Mesendoderm (in vitro differentiated cells): ENCODE data around the gene GTSF1L. TPM values are rescaled to one million over a fixed set of nuclear protein-coding genes. Genes with fewer than 3 reads are reported as not detected.

Experiments used
- DNase-seq: peaks from one replicate; pipeline ENCODE4 v3.0.0; 2013
- H2AK5ac ChIP-seq: 2 replicates; pipeline ENCODE4 v1.6.1; 2013; ENCODE audit warnings: low read length, inconsistent platforms
- H2BK120ac ChIP-seq: 2 replicates; pipeline ENCODE4 v1.6.1; 2013; ENCODE audit warnings: low read depth, mild to moderate bottlenecking, low read length, moderate library complexity, mixed read lengths
- H2BK15ac ChIP-seq: replicated peaks from 2 replicates; pipeline ENCODE4 v1.6.1; 2013; ENCODE audit warnings: low read depth, mild to moderate bottlenecking, moderate library complexity
- H2BK5ac ChIP-seq: 2 replicates; pipeline ENCODE4 v1.6.1; 2013; ENCODE audit warnings: low read length, inconsistent platforms
- H3K18ac ChIP-seq: 2 replicates; pipeline ENCODE4 v1.6.1; 2013; ENCODE audit warnings: mild to moderate bottlenecking, low read length, mixed read lengths
- H3K23ac ChIP-seq: one replicate; pipeline ENCODE4 v1.6.1; 2013; ENCODE audit warnings: low read length
- H3K27ac ChIP-seq: 2 replicates; pipeline ENCODE4 v1.5.1; 2013; ENCODE audit warnings: low read depth, mild to moderate bottlenecking, inconsistent platforms, low read length, moderate library complexity
- H3K27me3 ChIP-seq: 2 replicates; pipeline ENCODE4 v1.6.1; 2013; ENCODE audit warnings: low read length, control low read depth, mild to moderate bottlenecking, inconsistent platforms; ENCODE audit not compliant: insufficient read depth, poor library complexity
- H3K36me3 ChIP-seq: 2 replicates; pipeline ENCODE4 v1.6.1; 2013; ENCODE audit warnings: low read length, inconsistent platforms; ENCODE audit not compliant: control insufficient read depth, insufficient read depth
- H3K4ac ChIP-seq: one replicate; pipeline ENCODE4 v1.6.1; 2013; ENCODE audit warnings: low read depth, mild to moderate bottlenecking, low read length, moderate library complexity
- H3K4me1 ChIP-seq: 2 replicates; pipeline ENCODE4 v1.6.1; 2013; ENCODE audit warnings: low read depth, low read length, inconsistent platforms; ENCODE audit not compliant: control insufficient read depth
- H3K4me2 ChIP-seq: 2 replicates; pipeline ENCODE4 v1.6.1; 2013; ENCODE audit warnings: low read length
- H3K4me3 ChIP-seq: 2 replicates; pipeline ENCODE4 v1.5.1; 2013; ENCODE audit warnings: mild to moderate bottlenecking, low read length
- H3K56ac ChIP-seq: one replicate; pipeline ENCODE4 v1.6.1; 2013; ENCODE audit warnings: low read length
- H3K79me1 ChIP-seq: 2 replicates; pipeline ENCODE4 v1.6.1; 2013; ENCODE audit warnings: low read length, inconsistent platforms
- H3K79me2 ChIP-seq: 2 replicates; pipeline ENCODE4 v1.6.1; 2013; ENCODE audit warnings: mild to moderate bottlenecking, low read length; ENCODE audit not compliant: control insufficient read depth, insufficient read depth
- H3K9ac ChIP-seq: 2 replicates; pipeline ENCODE4 v1.6.1; 2013; ENCODE audit warnings: low read length, inconsistent platforms
- H4K5ac ChIP-seq: one replicate; pipeline ENCODE4 v1.6.1; 2013; ENCODE audit warnings: low read length
- H4K8ac ChIP-seq: one replicate; pipeline ENCODE4 v1.6.1; 2013; ENCODE audit warnings: low read depth, mild to moderate bottlenecking, control low read depth, low read length, moderate library complexity
- WGBS: extraction: QIAGEN DNeasy Blood & Tissue Kit; methylation state at CpG from one replicate; pipeline ENCODE4 v1.1.7; 2013; ENCODE audit warnings: low lambda C conversion rate, missing lambda C conversion rate; ENCODE audit not compliant: insufficient coverage; ENCODE audit errors: extremely low coverage; 5-methylcytosine and 5-hydroxymethylcytosine counted together
- polyA plus RNA-seq, 2 experiments: library from polyadenylated mRNA; stranded (reverse); fragments of 200-250 nt; gene quantifications; one replicate each; pipeline ENCODE4 v1.2.3, GENCODE V29; 2013

Gene GTSF1L
- not detected for polyA plus RNA-seq (2013, experiment 1 of 2)
- polyA plus RNA-seq (2013, experiment 2 of 2) = not detected

DNA sequence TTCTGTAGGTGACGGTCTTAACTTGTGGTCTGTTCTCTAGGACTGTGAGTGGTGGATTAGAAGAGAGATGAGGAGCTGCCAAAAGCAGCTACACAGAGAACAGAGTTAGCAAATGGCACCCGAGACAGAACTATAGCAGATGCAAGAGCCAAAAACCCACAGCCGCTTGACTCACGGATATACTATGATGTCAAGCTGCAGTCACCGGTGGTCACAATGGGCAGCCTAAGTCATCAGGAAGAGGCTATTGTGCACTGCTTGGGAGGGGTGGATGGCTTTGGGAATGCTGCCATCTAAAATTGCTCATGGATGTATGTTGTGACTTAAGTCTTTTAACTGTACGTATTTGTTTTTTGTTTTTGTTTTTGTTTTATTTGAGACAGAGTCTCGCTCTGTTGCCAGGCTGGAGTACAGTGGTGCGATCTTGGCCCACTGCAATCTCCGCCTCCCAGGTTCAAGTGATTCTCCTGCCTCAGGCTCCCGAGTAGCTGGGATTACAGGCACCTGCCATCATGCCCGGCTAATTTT is at the start of gene GTSF1L:
GTSF1L (minus strand) TSS at position 192 of the 528 bp plus-strand sequence. CDS start 308 bp downstream, outside the sequence.
- no peak for DNase-seq
- Histone ChIP-seq H3K27ac (no peak within 1 kb of the TSS), H3K23ac (no peak within 1 kb of the TSS), H2AK5ac (no peak within 1 kb of the TSS), H3K4me1 (no peaks in the 10 kb centered on the region), H3K4me3 (no peak within 1 kb of the TSS), H4K8ac (no peak within 1 kb of the TSS), H3K36me3 (no peaks in the 10 kb centered on the region), H4K5ac (no peak within 1 kb of the TSS), H3K9ac (no peak within 1 kb of the TSS), H2BK15ac (no peak within 1 kb of the TSS), H3K56ac (no peak within 1 kb of the TSS), H3K79me2 (no peaks in the 10 kb centered on the region), H3K27me3 (no peaks in the 10 kb centered on the region), H2BK120ac (no peak within 1 kb of the TSS), H3K4ac (no peak within 1 kb of the TSS), H3K18ac (no peak within 1 kb of the TSS), H3K79me1 (no peaks in the 10 kb centered on the region), H3K4me2 (no peak within 1 kb of the TSS), H2BK5ac (no peak within 1 kb of the TSS)
- WGBS = no CpG with 5 or more reads among the region's 11 CpGs

DNA sequence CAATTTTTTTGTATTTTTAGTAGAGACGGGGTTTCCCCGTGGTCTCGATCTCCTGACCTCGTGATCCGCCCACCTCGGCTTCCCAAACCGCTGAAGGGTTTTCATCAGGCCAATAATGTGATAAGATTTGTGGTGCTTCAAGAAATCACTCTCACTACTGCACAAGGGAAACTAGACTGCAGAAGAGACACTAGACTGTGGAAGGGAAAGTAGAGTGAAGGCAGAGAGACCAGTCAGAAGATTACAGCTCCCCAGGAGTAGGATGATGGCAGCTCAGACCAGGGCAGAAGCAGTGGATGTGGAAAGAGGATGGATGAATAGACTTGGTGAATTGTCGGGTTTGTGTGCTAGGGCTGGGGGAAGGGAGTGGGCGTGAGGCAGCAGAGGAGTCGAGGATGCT is 48.0 kb upstream of the GTSF1L start:
- H3K4me1 ChIP-seq = no peaks in the 10 kb centered on the region
- DNase-seq = no peak
- WGBS = no CpG with 5 or more reads among the region's 10 CpGs
- no peak overlapping the region for H3K27ac ChIP-seq
- H2BK15ac ChIP-seq = no peak overlapping the region
- H3K18ac ChIP-seq = no peak overlapping the region
- H3K4me2 ChIP-seq = no peak overlapping the region
- no peak overlapping the region for H3K4me3 ChIP-seq
- H4K8ac ChIP-seq = no peak overlapping the region
- no peaks in the 10 kb centered on the region for H3K27me3 ChIP-seq
- H3K36me3 ChIP-seq = no peaks in the 10 kb centered on the region
- no peak overlapping the region for H2BK5ac ChIP-seq
- H3K23ac ChIP-seq = no peak overlapping the region
- no peak overlapping the region for H3K9ac ChIP-seq
- no peak overlapping the region for H4K5ac ChIP-seq
- H2AK5ac ChIP-seq = no peak overlapping the region
- H2BK120ac ChIP-seq = no peak overlapping the region
- no peak overlapping the region for H3K56ac ChIP-seq
- no peaks in the 10 kb centered on the region for H3K79me1 ChIP-seq
- no peaks in the 10 kb centered on the region for H3K79me2 ChIP-seq
- H3K4ac ChIP-seq = no peak overlapping the region

DNA sequence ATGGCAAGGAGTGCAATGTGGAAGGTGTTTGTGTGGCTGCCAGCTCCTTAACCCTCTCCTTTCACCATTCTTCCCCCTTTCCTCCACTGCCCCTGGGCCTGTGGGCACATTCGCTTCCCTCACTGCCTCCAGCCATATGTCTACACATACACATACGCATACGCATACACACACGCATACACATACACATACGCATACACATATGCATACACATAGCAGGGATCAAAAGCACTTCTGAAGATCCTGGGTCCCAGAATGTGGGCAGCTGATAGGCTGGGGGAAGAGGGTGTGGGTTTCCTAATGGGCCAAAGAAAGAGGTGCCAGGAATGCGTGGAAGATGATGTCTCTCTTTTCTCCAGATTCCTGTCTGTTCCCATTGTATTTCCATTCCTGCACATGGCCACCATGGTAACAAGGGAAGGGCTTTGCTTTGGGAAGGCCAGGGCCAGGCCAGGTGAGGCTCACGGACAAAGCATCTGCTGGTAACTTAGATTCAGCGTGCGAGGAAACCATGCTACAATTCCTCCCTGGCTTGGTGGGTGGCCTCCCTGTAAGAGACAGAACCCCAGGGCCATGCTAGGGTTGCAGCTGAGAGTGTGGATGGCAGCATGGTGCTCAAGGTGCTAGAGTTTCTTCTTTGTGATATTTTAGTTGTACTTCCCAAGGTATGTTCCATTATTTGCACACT is 44.8 kb upstream of the GTSF1L start:
- Histone ChIP-seq H3K36me3 (no peaks in the 10 kb centered on the region), H2BK120ac (no peak overlapping the region), H3K79me2 (no peaks in the 10 kb centered on the region), H2BK15ac (no peak overlapping the region), H4K8ac (no peak overlapping the region), H3K9ac (no peak overlapping the region), H2AK5ac (no peak overlapping the region), H3K27me3 (no peaks in the 10 kb centered on the region), H3K56ac (no peak overlapping the region), H3K4ac (no peak overlapping the region), H3K79me1 (no peaks in the 10 kb centered on the region), H3K18ac (no peak overlapping the region), H3K4me2 (no peak overlapping the region), H3K23ac (no peak overlapping the region), H3K27ac (no peak overlapping the region), H3K4me1 (no peaks in the 10 kb centered on the region), H2BK5ac (no peak overlapping the region), H3K4me3 (no peak overlapping the region), H4K5ac (no peak overlapping the region)
- DNase-seq = peak; percentile 14
- no CpG with 5 or more reads among the region's 9 CpGs for WGBS

DNA sequence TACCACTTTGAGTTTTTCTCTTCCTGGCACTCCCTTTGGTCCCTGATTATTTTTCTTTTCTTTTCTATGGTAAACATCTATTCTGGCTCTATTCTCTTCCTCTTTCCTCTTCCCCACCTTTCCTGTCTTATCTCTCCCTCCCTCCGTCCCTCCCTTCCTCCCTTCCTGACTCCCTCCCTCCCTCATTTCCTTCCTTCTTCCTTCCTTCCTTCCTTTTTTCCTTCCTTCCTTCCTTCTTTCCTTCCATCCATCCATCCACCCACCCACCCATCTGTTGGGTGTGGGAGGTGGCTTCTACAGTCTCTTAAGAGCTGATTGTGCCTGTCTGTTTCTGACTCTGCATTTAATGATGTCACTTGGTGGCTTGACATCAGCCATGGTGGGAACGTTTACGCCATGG is 43.5 kb upstream of the GTSF1L start:
- Histone ChIP-seq H2BK15ac (no peak overlapping the region), H3K36me3 (no peaks in the 10 kb centered on the region), H3K4me2 (no peak overlapping the region), H2BK120ac (no peak overlapping the region), H3K4me1 (no peaks in the 10 kb centered on the region), H3K18ac (no peak overlapping the region), H3K23ac (no peak overlapping the region), H3K27me3 (no peaks in the 10 kb centered on the region), H3K4ac (no peak overlapping the region), H3K56ac (no peak overlapping the region), H4K8ac (no peak overlapping the region), H3K79me1 (no peaks in the 10 kb centered on the region), H3K79me2 (no peaks in the 10 kb centered on the region), H2AK5ac (no peak overlapping the region), H2BK5ac (no peak overlapping the region), H4K5ac (no peak overlapping the region), H3K9ac (no peak overlapping the region), H3K27ac (no peak overlapping the region), H3K4me3 (no peak overlapping the region)
- no peak for DNase-seq
- no CpG with 5 or more reads among the region's 3 CpGs for WGBS

DNA sequence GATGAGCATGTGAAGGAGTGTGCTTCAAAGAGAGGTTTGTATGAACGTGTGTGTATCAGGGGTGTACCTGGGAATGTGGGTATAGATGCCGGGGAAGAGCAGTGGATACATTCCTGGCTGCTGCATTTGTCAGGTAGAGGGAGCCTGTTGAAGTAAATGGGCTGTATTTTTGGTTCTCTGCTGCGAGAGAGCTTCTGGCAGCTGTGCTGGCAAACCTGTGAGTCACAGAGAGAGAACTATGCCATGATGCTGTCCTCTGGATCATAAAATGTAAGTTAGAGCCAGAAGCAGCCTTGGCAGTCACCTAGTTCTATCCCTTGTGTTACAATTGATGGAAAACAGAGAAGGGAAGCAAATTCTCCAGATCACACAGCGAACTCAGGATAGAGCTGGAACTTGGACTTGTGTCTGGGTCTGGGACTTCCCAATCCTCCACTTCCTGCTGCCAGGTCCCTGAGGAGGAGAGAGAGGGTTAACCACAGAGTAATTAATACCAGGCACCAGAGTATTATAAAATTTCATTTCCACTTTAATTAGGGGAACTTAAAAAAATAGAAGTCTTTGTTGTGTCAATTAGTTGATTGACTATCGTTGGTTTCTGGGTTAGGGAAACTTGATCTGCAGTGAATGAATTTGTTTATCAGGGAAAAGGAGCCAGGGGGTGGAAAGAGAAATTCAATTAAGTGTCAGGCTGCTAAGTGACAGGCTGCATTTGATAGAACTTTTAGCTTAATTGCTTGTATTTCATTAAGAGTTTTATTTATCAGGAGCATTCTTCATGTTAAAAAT is 41.1 kb upstream of the GTSF1L start:
- no peak overlapping the region for H3K56ac ChIP-seq
- no peaks in the 10 kb centered on the region for H3K36me3 ChIP-seq
- DNase-seq = no peak
- H3K79me1 ChIP-seq = no peaks in the 10 kb centered on the region
- no peak overlapping the region for H3K4ac ChIP-seq
- no peaks in the 10 kb centered on the region for H3K4me1 ChIP-seq
- H3K4me2 ChIP-seq = no peak overlapping the region
- no peak overlapping the region for H4K8ac ChIP-seq
- no peak overlapping the region for H3K23ac ChIP-seq
- no peak overlapping the region for H2BK120ac ChIP-seq
- no peak overlapping the region for H3K4me3 ChIP-seq
- WGBS = no CpG with 5 or more reads among the region's 5 CpGs
- H2BK15ac ChIP-seq = no peak overlapping the region
- H2BK5ac ChIP-seq = no peak overlapping the region
- H3K27ac ChIP-seq = no peak overlapping the region
- no peak overlapping the region for H3K9ac ChIP-seq
- no peak overlapping the region for H3K18ac ChIP-seq
- H3K27me3 ChIP-seq = no peaks in the 10 kb centered on the region
- peak overlapping the region; percentile 24 for H2AK5ac ChIP-seq
- H3K79me2 ChIP-seq = no peaks in the 10 kb centered on the region
- no peak overlapping the region for H4K5ac ChIP-seq
